ENCODE measurements around the gene C8B.

Gene C8B

DNA sequence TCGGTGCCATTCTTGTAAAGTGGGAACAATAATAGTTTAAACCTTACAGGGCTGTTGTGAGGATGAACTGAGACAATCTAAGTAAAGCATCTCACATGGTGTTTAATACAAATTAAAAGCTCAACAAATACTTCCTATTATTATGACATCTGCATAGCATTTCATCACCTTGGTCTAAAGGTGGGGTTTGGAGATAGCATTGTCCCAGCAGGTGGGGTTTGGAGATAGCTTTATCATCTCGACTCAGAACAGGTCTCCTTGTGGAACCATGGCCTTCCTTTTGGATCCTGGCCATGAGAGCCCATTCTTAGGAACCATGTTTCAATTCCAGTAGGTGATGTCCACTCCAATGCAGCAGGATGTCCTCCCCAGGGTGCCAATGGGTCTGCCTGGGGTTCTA lies 20.6 kb upstream of the C8B start:
- in situ Hi-C loops (cut with MboI; ENCODE audit: low pct_unique_long_range_greater_than_20kb, low sequenced_read_pairs, unreplicated experiment) = no loop called here
- TF ChIP-seq, protein P1, sequence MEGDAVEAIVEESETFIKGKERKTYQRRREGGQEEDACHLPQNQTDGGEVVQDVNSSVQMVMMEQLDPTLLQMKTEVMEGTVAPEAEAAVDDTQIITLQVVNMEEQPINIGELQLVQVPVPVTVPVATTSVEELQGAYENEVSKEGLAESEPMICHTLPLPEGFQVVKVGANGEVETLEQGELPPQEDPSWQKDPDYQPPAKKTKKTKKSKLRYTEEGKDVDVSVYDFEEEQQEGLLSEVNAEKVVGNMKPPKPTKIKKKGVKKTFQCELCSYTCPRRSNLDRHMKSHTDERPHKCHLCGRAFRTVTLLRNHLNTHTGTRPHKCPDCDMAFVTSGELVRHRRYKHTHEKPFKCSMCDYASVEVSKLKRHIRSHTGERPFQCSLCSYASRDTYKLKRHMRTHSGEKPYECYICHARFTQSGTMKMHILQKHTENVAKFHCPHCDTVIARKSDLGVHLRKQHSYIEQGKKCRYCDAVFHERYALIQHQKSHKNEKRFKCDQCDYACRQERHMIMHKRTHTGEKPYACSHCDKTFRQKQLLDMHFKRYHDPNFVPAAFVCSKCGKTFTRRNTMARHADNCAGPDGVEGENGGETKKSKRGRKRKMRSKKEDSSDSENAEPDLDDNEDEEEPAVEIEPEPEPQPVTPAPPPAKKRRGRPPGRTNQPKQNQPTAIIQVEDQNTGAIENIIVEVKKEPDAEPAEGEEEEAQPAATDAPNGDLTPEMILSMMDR (IDR thresholded peaks at IDR 0.05; ENCODE audit: extremely low read depth, insufficient read depth, missing control alignments) = no peak
- no peak for DNase-seq (ENCODE audit: low spot score)

DNA sequence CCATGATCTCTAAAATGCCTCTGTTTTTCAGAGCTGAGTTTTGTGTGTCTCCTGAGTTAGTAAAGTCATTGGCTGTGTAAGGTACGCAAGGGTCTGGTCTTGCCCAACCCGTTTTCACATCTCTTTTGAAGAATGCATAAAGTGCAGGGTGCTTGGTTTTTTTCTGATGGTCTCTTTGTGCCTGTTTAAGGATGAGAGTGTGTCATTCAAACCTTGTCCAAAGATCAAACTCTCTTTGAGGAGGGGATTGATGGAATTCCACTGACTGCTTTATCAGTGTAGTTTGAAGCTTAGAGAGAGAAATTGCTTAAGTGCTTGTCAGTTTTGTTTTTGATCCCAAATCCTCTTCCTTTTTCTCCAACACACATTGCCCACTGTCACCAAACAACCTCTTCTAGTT lies 20.0 kb upstream of the C8B start:
- no peak for DNase-seq (ENCODE audit: low spot score)
- in situ Hi-C loops (cut with MboI; ENCODE audit: low pct_unique_long_range_greater_than_20kb, low sequenced_read_pairs, unreplicated experiment) = no loop called here
- TF ChIP-seq, protein P1 (IDR thresholded peaks at IDR 0.05; ENCODE audit: extremely low read depth, insufficient read depth, missing control alignments) = no peak

DNA sequence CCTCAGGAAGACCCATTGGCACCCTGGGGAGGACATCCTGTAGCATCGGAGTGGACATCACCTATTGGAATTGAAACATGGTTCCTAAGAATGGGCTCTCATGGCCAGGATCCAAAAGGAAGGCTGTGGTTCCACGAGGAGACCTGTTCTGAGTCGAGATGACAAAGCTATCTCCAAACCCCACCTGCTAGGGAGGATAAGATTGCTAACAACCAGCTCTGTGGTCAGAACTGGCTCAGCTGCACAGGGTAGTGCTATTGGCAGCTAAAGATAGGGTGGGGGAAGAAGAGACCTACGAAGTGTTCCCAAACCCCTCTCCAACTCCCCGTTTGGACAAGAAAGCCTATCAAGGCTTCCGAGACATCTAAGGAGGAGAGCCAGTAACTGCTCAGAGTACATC lies 17.7 kb upstream of the C8B start:
- in situ Hi-C loops (cut with MboI; ENCODE audit: low pct_unique_long_range_greater_than_20kb, low sequenced_read_pairs, unreplicated experiment) = no loop called here
- no peak for DNase-seq (ENCODE audit: low spot score)
- TF ChIP-seq, protein P1 (IDR thresholded peaks at IDR 0.05; ENCODE audit: extremely low read depth, insufficient read depth, missing control alignments) = no peak

GRCh38 chr1:56979986-56980755 lies 14.4 kb upstream of the C8B start:
- no peak for DNase-seq (ENCODE audit: low spot score)
- in situ Hi-C loops (cut with MboI; ENCODE audit: low pct_unique_long_range_greater_than_20kb, low sequenced_read_pairs, unreplicated experiment) = no loop called here
- TF ChIP-seq, protein P1 (IDR thresholded peaks at IDR 0.05; ENCODE audit: extremely low read depth, insufficient read depth, missing control alignments) = no peak

GRCh38 chr1:56978819-56979218 lies 13.0 kb upstream of the C8B start:
- TF ChIP-seq, protein P1 (IDR thresholded peaks at IDR 0.05; ENCODE audit: extremely low read depth, insufficient read depth, missing control alignments) = no peak
- no peak for DNase-seq (ENCODE audit: low spot score)
- in situ Hi-C loops (cut with MboI; ENCODE audit: low pct_unique_long_range_greater_than_20kb, low sequenced_read_pairs, unreplicated experiment) = no loop called here

DNA sequence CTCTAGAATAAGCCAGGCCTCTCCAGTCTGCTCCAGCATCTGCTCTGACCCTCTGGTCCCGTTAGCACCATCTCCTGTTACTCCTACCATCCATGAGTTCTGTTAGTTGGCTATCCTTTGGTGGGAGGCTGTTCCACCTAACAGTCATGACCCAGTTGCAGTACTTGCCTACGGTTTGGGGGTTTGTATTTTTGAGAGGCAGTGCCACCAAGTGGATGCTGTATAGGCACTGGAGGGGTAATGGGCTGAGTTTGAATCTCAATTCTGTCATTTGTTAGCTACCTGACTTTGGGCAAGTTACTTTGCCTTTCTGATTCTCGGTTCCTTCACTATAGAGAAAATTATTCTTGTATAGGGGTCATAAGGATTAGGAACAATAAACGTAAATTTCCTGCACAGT lies 12.1 kb upstream of the C8B start:
- TF ChIP-seq, protein P1 (IDR thresholded peaks at IDR 0.05; ENCODE audit: extremely low read depth, insufficient read depth, missing control alignments) = no peak
- no peak for DNase-seq (ENCODE audit: low spot score)
- in situ Hi-C loops (cut with MboI; ENCODE audit: low pct_unique_long_range_greater_than_20kb, low sequenced_read_pairs, unreplicated experiment) = no loop called here
